Lower lobe of right lung (tissue), 2 donors: ENCODE results near the gene PRDM16. TPM values are rescaled to one million over a fixed set of nuclear protein-coding genes. Genes with fewer than 3 reads are reported as not detected.

ENCODE experiments used
- ATAC-seq, 2 donors: fragments of 200-7000 bp; cut with Tn5 transposase; one replicate each; pipeline ENCODE4 v1.9.1; 2020 to 2022; ENCODE audit warnings: mild to moderate bottlenecking in 2 of 2, moderate library complexity in 2 of 2
- DNase-seq: peaks from one replicate; pipeline ENCODE4 v3.0.0-alpha.2; 2020
- H3K27ac ChIP-seq: fragments of 200-600 bp; one replicate; pipeline ENCODE4 v1.8.0; 2022
- H3K27me3 ChIP-seq: fragments of 200-600 bp; one replicate; pipeline ENCODE4 v1.8.0; 2022; ENCODE audit warnings: low read depth
- H3K36me3 ChIP-seq: fragments of 200-600 bp; one replicate; pipeline ENCODE4 v1.8.0; 2022; ENCODE audit warnings: mild to moderate bottlenecking
- H3K4me1 ChIP-seq: fragments of 200-600 bp; one replicate; pipeline ENCODE4 v1.8.0; 2022
- H3K4me3 ChIP-seq: fragments of 200-600 bp; one replicate; pipeline ENCODE4 v1.8.0; 2022; ENCODE audit warnings: mild to moderate bottlenecking
- H3K9me3 ChIP-seq: fragments of 200-600 bp; one replicate; pipeline ENCODE4 v1.8.0; 2022
- intact Hi-C: fragments of 100-400 bp; cut with DNase I; formaldehyde crosslinking; loops from one replicate; pipeline ENCODE4 v1.11.0; 2022
- total RNA-seq: library from RNA; stranded (reverse); fragmentation: NEBNext Ultra II Directional; extraction: Animal tissue kit (Norgen Biotek cat#: 25700); gene quantifications from one replicate; pipeline ENCODE4 v1.2.1, GENCODE V29; 2021
- TF ChIP-seq, protein P1 (sequence below): fragments of 200-600 bp; IDR thresholded peaks from one replicate; pipeline ENCODE4 v1.8.0; 2022; ENCODE audit warnings: antibody characterized with exemption, mild to moderate bottlenecking
- donor health status: DM: no; HTN: yes; CAD: no; lungs with severe emphysema.

The PRDM16 gene
- total RNA-seq, 1 donor from 2014 or later = 19.2 TPM

DNA sequence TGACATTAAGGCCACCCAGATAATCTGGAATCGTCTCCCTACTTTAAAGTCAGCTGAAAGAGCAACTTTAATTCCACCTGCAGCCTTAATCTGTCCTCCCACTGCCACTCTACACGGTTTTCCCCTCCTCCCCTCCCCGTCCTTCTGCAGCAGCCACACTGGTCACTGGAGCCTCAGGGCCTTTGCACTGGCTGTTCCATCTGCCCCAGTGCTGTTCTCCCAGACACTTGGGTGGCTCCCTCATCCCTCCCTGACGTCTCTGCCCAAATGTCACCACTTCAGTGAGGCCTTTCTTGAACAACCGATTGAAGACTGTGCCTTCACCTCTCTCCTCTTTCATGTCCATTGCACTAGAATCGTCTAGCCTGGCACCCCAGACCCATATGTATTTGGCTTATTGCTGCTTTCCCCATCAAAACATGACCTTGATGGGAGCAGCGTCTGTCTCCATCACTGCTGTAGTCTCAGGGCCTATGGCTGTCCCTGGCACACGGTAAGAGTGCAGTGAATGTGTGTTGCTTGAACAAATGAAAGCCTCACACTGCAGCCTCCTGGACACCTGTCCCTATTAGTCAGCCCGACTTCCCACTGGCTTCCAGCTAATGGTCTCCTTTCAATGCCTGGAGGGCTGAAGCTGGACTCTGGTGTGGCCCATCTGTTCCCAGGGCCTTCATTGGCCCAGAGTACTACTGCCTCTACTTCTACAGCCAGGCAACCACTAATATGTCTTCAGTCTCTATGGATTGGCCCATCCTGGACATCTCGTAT is 10.6 kb upstream of the PRDM16 start:
- H3K4me1 ChIP-seq = no peaks in the 10 kb centered on the region
- peaks cover 22% of the 10 kb centered on the region for H3K27me3 ChIP-seq
- no peak for DNase-seq
- no peaks in the 10 kb centered on the region for H3K9me3 ChIP-seq
- no peak overlapping the region for H3K27ac ChIP-seq
- no peaks in the 10 kb centered on the region for H3K36me3 ChIP-seq
- no peak overlapping the region for H3K4me3 ChIP-seq
- no peak for ATAC-seq
- intact Hi-C loops = no loop called here
- TF ChIP-seq, protein P1, sequence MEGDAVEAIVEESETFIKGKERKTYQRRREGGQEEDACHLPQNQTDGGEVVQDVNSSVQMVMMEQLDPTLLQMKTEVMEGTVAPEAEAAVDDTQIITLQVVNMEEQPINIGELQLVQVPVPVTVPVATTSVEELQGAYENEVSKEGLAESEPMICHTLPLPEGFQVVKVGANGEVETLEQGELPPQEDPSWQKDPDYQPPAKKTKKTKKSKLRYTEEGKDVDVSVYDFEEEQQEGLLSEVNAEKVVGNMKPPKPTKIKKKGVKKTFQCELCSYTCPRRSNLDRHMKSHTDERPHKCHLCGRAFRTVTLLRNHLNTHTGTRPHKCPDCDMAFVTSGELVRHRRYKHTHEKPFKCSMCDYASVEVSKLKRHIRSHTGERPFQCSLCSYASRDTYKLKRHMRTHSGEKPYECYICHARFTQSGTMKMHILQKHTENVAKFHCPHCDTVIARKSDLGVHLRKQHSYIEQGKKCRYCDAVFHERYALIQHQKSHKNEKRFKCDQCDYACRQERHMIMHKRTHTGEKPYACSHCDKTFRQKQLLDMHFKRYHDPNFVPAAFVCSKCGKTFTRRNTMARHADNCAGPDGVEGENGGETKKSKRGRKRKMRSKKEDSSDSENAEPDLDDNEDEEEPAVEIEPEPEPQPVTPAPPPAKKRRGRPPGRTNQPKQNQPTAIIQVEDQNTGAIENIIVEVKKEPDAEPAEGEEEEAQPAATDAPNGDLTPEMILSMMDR = no peak

DNA sequence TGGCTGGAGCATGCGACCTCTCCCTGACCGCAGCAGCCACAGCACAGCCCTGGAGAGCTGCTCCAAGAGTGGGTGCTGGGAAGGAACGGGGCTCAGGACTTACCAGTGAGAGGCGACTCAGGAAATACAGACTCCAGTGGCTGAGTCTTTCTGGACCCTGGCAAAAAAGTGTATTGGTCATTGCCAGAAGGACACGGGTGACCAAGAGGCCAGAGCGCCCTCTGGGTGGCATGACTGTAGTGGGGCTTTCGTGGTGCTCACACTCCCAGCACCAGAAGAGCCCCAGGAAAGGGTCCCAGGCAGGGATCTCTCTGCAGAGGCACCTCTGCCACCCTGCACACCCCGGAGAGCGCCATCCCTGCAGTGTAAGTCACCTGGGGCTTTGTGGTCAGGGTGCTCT is 8.9 kb upstream of the PRDM16 start:
- no peak overlapping the region for H3K27ac ChIP-seq
- no peak overlapping the region for H3K4me3 ChIP-seq
- no peaks in the 10 kb centered on the region for H3K9me3 ChIP-seq
- H3K27me3 ChIP-seq = peaks cover 28% of the 10 kb centered on the region
- ATAC-seq (no peak), DNase-seq (no peak)
- no peaks in the 10 kb centered on the region for H3K36me3 ChIP-seq
- TF ChIP-seq, protein P1 = no peak
- intact Hi-C loops = no loop called here
- peaks cover 4% of the 10 kb centered on the region for H3K4me1 ChIP-seq

DNA sequence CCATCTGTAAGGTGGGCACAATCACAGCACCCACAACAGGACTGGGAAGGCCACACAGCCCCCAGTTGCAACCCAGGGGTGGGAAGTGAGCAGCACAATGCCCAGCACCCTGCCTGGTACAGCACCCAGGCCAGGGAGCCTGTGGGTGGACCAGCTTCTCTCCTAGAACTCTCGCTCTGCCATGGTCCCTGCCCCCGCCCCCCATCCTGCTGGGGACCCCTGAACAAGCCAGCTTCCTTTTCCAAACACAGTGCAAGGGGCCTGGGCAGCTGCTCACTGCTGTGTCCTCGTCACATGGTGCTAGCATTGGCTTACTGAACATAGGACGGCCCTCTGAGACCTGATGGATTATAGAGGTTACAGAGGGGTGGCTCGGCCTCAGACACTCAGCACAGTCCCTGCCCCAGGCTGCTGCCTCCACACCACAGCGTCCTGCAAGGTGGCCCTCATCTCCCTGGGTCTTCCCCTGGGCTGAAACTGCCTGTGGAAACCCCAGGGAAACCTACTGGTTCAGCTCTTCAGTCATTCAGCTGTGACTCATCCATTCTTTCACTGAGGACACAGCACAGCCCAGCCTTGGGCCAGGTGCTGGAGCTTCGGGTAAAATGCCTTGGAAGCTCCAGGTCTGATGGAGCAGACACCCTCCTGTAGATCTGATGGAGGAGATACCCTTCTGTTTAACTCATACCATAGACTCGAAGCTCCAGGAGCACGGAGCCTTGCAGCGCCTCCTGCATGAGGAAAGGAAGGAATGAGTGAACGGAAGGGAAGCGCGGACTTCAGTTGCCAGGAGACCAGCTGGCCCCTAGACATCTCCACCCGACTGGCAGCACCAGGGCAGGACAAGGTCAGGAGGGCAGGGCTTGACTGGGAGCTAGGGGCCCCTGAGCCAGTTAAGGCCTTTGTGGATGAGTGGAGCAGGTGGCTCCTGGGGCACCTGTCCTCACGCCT is 8.1 kb upstream of the PRDM16 start:
- TF ChIP-seq, protein P1 = no peak
- no peak for ATAC-seq
- intact Hi-C loops = no loop called here
- Histone ChIP-seq H3K27me3 (peaks cover 34% of the 10 kb centered on the region), H3K36me3 (no peaks in the 10 kb centered on the region), H3K27ac (no peak overlapping the region), H3K4me1 (peaks cover 4% of the 10 kb centered on the region), H3K9me3 (no peaks in the 10 kb centered on the region), H3K4me3 (no peak overlapping the region)
- peak; percentile 38 for DNase-seq

DNA sequence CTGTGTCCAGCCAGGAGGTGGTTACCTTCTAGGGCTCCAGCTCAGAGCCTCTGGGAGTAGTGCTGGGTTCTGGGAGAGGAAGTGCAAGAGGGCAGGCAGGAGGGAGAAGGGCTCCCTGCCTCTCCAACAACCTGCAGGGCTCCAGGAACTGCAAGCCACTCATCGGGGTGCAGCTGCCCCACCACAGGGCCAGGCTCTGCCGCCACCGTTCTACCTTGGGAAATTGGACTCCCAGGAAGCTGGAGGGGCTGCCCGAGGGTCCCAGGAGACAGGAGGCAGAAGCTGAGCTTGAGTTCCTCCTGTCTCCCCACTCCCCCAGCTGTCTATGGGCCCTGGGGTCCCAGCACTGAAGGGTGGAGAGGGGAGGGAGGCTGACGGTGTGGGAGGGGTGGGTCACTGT is 7.4 kb upstream of the PRDM16 start:
- intact Hi-C loops = no loop called here
- no peak overlapping the region for H3K4me3 ChIP-seq
- DNase-seq = peak; percentile 34
- ATAC-seq = no peak
- peaks cover 4% of the 10 kb centered on the region for H3K4me1 ChIP-seq
- TF ChIP-seq, protein P1 = no peak
- H3K27me3 ChIP-seq = peaks cover 40% of the 10 kb centered on the region
- no peaks in the 10 kb centered on the region for H3K9me3 ChIP-seq
- H3K36me3 ChIP-seq = no peaks in the 10 kb centered on the region
- H3K27ac ChIP-seq = no peak overlapping the region

DNA sequence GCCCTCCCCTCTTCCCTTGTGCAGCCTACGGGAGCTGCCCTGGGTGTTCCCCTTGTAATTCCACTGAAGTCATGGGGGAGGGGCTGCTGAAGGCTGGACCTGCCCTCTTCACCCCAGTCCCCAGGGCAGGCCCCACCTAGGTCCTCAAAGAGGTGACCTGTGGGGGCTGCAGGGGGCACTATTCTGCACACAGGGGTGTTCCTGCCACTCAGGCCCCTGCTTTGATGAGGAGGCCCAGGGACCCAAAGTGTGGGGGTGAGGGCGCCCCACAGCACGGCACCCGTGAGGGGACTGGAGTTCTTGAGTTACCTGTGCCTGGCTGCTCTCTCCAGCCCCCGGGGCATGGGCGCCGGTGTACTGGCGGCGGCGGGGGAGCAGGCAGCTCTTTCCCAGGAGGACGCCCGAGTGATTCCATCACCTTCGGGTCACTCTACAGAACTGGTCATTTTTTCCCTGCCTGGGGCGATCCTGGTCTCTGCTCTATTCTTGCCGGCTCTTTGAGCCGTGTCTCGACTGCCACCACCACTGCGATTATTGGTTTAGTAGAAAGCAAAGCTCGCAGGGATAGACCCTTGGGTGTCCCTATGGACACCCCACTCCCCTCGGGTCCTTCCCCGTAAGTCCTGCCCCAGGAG is 6.9 kb upstream of the PRDM16 start:
- intact Hi-C loops = no loop called here
- TF ChIP-seq, protein P1 = no peak
- H3K9me3 ChIP-seq = no peaks in the 10 kb centered on the region
- no peaks in the 10 kb centered on the region for H3K36me3 ChIP-seq
- no peak for ATAC-seq
- H3K4me3 ChIP-seq = no peak overlapping the region
- H3K27me3 ChIP-seq = peaks cover 45% of the 10 kb centered on the region
- DNase-seq = no peak
- H3K4me1 ChIP-seq = peaks cover 5% of the 10 kb centered on the region
- no peak overlapping the region for H3K27ac ChIP-seq
